Sciatic nerve (tissue), 2 donors: ENCODE data around the gene IQCE. TPM values are rescaled to one million over a fixed set of nuclear protein-coding genes. Genes with fewer than 3 reads are reported as not detected.
A peak's percentile ranks its signal among the peaks of the same experiment; 100 is the strongest.
"Not testable (repeated sequence)": the region's sequence is repeated elsewhere in the genome, so short reads cannot be mapped to it uniquely, and the experiment has no call there.

ENCODE experiments used
- ATAC-seq: fragments of 200-7000 bp; cut with Tn5 transposase; one replicate; pipeline ENCODE4 v1.9.1; 2020; ENCODE audit warnings: mild to moderate bottlenecking, moderate library complexity
- DNase-seq: peaks from one replicate; pipeline ENCODE4 v3.0.0-alpha.2; 2020; ENCODE audit warnings: low spot score
- intact Hi-C: fragments of 100-400 bp; cut with DNase I; formaldehyde crosslinking; loops from one replicate; pipeline ENCODE4 v1.14.2; 2022
- total RNA-seq: library from RNA; stranded (reverse); fragmentation: NEBNext Ultra II Directional; extraction: Animal tissue kit (Norgen Biotek cat#: 25700); gene quantifications from one replicate; pipeline ENCODE4 v1.2.1, GENCODE V29; 2021
- donor health status: DM: no; HTN: no; CAD: no.
- donor health status: DM: no; HTN: no; CAD: no.

The IQCE gene
- total RNA-seq, 1 donor from 2014 or later = 21.4 TPM

- DNase-seq (peak; percentile 52), ATAC-seq (no peak)
- intact Hi-C loops = no loop called here
These were observed 12.9 kb upstream of the IQCE start for GRCh38 chr7:2545746-2546425.

DNA sequence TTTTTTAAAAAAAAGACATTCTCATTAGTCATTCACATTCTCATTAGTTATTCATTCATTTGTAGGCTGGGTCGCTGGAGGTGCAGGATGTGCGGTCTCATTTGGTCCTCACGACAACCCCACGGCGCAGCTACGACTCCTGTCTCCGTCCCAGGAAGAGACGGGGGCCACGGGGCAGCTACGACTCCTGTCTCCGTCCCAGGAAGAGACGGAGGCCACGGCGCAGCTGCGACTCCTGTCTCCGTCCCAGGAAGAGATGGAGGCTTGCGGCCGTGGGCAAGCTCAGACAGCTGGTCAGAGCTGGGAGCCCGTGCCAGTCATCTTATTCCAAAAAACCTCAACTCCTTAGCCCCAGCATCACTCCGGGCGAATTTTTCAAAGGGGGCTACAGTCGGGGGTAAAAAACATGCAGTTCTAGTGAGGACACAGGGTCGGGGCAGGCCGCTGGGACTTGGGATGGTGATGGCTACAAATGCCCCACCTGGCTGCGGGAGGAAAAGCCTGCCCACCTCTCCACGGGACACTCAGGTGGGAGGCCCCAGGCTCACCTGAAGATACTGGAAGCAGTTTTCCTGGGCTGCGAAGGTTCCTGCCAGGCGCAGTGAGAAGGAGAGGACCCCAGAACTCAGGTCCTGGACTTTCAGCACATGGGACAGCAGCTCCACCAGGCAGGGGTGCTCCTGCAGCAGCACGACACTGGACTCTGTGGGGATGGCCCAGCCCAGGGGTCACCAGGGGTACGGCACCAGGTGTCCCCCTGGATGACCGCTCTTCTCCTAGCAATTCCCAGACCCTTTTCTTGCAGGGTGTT is 11.8 kb upstream of the IQCE start:
- peak; percentile 50 for DNase-seq
- intact Hi-C loops = no loop called here
- no peak for ATAC-seq

- peak; percentile 23 for DNase-seq
- no peak for ATAC-seq
- intact Hi-C loops = no loop called here
These were observed 7.4 kb upstream of the IQCE start for GRCh38 chr7:2551418-2551817.

DNA sequence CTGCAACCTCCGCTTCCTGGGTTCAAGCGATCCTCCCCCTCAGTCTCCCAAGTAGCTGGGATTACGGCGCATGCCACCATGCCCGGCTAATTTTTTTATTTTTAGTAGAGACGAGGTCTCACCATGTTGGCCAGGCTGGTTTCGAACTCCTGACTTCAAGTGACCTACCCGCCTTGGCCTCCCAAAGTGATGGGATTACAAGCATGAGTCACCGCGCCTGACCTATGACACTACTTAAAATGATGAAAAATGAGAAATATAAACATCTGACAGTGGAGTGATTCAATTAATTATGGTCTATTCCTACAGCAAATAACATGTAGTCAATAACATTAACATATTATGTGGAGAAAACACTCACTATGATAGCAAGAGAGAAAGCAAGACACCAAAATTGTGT is 5.7 kb upstream of the IQCE start:
- ATAC-seq (no peak), DNase-seq (no peak)
- intact Hi-C loops = no loop called here

GRCh38 chr7:2553831-2554581 is 4.8 kb upstream of the IQCE start:
- intact Hi-C loops = no loop called here

GRCh38 chr7:2554661-2555111 is 4.1 kb upstream of the IQCE start:
- intact Hi-C loops = no loop called here
- DNase-seq = peak; percentile 59
- no peak for ATAC-seq

More at GRCh38 chr7:2553831-2554581, 4.8 kb upstream of the IQCE start:
- DNase-seq = peak; percentile 55
- ATAC-seq = no peak

DNA sequence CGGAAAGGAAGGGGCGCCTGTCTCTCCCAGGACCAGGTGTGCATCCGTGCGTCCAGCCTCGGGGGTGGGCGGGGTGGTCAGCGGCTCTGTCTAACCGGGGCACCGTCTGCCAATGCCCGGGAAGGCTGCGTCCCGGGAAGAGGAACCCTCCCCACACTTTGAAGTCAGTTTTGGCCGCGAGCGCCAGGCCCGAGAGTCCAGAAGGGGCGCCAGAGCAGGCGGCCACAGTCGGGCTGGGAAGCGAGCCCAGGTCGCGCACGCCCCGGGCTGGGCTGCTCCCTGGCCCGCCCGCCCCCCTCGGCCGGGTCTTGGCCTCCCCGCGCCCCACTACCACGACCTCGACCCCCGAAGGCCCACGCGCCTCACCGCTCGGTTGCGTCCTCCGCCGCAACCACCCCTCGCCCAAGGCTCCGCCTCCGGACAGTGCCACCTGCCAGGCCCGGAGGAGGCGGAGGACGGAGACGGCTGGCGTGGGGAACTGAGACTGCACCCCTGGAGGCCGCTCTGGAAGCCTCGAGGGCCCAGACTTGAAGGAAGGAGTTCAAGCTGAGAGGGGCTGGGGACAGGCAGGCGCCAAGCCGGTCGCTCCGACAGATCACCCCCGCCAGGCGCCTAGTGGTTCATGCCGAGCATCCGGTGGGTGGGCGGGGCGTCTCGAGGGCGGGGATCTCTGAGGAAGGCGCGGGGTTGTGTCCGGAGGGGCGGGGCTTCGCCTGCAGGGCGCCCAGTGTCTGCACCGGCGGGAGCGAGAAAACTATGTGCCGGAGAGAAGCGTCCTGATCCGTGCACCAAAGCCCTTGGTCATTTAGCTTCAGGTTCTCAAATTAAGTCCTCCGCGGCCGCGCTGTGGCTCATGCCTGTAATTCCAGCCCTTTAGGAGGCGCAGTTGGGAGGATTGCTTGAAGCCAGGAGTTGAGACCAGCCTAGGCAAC is 3.4 kb upstream of the IQCE start, which contains the start of gene BRAT1:
TSS of gene BRAT1 (minus strand) at position 404 of the 932 bp plus-strand sequence. CDS start 1,093 bp downstream, outside the sequence.
- ATAC-seq = peak; percentile 97

DNA sequence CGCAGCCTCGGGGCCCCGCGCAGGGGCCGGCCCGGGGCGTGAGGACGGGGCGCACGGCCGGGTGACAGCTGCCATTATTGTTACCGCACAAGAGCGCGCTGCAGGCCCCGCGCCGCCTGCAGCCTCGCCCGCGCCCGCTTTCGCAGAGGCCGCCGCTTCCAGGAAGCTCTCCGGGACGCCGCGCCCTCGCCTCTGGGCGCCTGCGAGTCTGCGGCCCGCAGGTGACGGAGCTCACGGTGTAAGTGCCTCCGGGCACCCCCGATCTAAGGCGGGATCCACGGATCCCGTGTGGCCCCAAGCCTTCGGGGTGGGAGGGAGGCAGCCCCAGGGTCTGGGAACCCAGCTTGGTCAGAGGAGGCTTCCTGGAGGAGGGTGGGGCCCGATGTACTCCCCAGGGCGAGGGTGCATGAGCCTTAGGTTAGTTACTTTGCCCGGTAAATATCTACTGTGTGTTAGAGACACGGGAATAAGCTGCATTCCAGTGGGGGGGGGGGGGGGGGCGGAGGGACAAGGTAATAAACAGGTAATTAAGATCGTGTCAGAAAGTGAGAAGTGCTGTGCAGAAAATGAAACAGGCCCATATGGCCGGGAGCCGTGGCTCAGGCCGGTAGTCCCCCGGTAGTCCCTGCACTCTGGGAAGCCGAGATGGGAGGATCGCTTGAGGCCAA is 638 bp downstream of the IQCE start:
- intact Hi-C loops = no loop called here
- DNase-seq (no peak), ATAC-seq (no peak)

More for the DNA sequence above, 3.4 kb upstream of the IQCE start, which contains the start of gene BRAT1:
- DNase-seq = peak; percentile 99
- intact Hi-C loops = no loop called here

- ATAC-seq, intact Hi-C loops, DNase-seq: not testable (repeated sequence)
These were observed 5.2 kb downstream of the IQCE start for GRCh38 chr7:2563955-2564354.

- intact Hi-C loops = no loop called here
- ATAC-seq = no peak
- DNase-seq = no peak
These were observed 6.3 kb downstream of the IQCE start for GRCh38 chr7:2564970-2565540.

DNA sequence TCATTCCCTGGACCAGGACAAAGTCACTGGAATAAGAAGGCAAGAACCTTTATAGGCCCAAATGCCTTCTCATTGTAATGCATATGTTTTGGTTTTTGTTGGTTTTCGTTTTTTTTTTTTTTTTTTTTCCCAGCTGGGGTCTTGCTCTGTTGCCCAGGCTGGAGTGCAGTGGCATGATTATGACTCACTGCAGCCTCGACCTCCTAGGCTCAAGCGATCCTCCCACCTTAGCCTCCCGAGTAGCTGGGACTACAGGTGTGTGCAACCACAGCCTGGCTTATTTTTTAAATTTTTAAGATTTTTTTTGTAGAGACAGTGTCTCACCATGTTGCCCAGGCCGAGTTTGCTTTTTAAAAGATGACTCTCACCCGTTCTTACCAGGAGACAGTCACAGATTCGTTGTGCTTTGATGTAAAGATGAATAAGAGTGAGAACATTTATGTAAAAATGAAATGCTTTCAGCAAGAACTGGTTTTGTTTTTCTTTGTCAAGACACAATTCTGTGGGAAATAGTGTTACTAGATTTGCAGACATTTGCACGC is 7.6 kb downstream of the IQCE start:
- ATAC-seq (no peak), DNase-seq (no peak)
- intact Hi-C loops = no loop called here

- ATAC-seq (peak; percentile 80), DNase-seq (no peak)
- intact Hi-C loops = no loop called here
These were observed 8.3 kb downstream of the IQCE start for GRCh38 chr7:2566890-2567678.

DNA sequence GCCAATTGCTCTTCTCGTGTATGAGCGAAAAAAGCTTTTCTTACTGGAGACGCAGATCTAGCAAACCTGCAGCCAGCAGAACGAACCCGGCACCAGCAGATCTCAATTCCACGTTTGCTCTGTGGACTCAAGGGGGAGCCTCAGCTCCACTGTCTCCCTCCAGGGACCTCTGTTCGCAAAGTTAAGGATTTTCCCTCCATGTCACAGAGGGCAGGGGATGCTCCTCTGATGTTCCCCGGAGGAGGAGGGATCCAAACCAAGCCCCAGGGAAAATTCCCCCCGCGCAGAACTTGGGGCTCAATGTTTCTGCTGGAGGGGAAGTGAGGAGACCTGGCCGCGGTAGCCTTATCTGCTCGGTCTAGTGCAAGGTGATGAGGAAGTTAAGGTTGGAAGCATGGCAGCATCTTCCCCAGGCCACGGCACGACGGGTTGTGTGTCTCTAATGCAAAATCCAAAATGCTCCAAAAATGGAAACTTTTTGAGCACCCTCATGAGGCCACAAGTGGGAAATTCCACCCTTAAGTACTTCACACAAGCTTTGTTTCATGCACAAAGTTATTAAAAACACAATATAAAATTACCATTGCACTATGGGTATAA is 9.0 kb downstream of the IQCE start:
- DNase-seq (no peak), ATAC-seq (peak; percentile 83)
- intact Hi-C loops = no loop called here

- intact Hi-C loops = no loop called here
- DNase-seq (no peak), ATAC-seq (no peak)
These were observed 9.9 kb downstream of the IQCE start for GRCh38 chr7:2568521-2569223.

- ATAC-seq = no peak
- no peak for DNase-seq
- intact Hi-C loops = no loop called here
These were observed 10.6 kb downstream of the IQCE start for GRCh38 chr7:2569421-2569820.

DNA sequence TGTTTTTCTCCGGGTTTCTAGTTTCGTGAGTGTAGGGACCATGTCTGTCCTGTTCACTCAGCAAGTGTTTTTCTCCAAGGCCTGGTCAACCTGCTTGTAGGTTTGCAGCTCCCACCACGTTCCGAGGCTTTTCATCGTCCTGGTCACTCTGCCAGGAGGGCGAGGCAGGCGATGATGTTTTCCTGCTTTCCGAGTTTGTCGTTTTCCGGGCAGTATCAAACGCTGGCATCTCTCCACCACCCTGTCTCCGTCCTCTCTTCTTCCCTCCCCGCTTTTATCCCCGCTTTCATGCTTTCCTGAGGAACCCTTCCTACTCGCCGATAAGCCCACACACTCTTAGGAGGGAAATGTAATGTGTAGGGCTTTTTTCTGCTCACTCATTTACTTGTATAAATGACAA is 11.2 kb downstream of the IQCE start:
- DNase-seq = no peak
- intact Hi-C loops = no loop called here
- no peak for ATAC-seq
